ENCODE data around the gene TTLL11. TPM values are rescaled to one million over a fixed set of nuclear protein-coding genes. Genes with fewer than 3 reads are reported as not detected.
A peak's percentile ranks its signal among the peaks of the same experiment; 100 is the strongest.

TTLL11 gene
- total RNA-seq, 2 experiments from 2014 or later = 2.6 to 3.3 TPM

DNA sequence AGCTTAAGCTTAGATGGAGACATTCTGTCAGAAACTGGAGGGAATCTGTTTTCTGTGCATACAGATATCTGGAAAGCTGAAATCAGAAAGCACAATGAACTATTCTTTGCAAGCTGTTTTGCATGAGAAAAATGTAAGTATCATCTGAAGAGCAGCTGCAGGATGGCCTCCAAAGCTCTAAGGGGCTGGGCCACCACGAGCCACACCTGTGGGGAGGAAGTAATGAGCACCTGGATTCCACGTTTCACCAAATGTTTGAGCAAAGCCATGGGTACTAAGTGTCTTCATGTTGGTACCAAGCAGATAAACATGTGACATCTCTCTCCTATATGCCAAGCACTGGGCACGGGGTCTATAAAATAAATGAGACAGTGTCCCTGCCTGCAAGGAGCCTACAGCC, 199.3 kb downstream of the TTLL11 start:
- no peak overlapping the region for H3K4me3 Mint-ChIP-seq
- no peaks in the 10 kb centered on the region for H3K36me3 Mint-ChIP-seq (ENCODE audit: low read depth)
- POLR2A ChIA-PET = no interaction called here

DNA sequence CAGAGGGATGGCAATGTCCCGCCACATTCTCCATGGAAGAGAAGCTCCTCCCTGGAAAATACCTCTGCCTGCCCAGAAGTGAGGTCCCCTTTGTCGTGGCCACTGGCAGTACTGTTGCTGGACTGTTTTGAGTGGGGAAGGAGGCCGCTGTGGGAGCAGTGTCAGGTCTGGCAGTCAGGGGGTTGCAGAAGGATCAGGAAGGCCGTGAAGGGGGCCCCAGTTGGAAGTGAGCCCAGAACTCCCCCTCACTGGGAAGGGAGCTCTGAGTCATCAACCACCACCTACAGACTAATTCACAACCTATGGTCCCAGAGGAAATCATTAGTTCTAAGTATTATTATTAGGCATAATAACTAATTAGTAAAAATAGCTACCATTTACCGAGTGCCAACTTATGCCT, 200.4 kb downstream of the TTLL11 start:
- no peak for DNase-seq
- Mint-ChIP-seq H3K27me3 (ENCODE audit: low read depth) (no peaks in the 10 kb centered on the region), H3K27ac (no peak overlapping the region), H3K4me3 (no peak overlapping the region), H3K36me3 (ENCODE audit: low read depth) (no peaks in the 10 kb centered on the region), H3K9me3 (ENCODE audit: insufficient read depth) (no peaks in the 10 kb centered on the region), H3K4me1 (ENCODE audit: low read depth) (peaks cover 7% of the 10 kb centered on the region)
- CTCF ChIA-PET = no interaction called here
- ATAC-seq = no peak
- POLR2A ChIA-PET = no interaction called here

More for the DNA sequence above, 199.3 kb downstream of the TTLL11 start:
- Mint-ChIP-seq H3K4me1 (ENCODE audit: low read depth) (no peaks in the 10 kb centered on the region), H3K27me3 (ENCODE audit: low read depth) (no peaks in the 10 kb centered on the region), H3K27ac (no peak overlapping the region), H3K9me3 (ENCODE audit: insufficient read depth) (no peaks in the 10 kb centered on the region)
- ATAC-seq = no peak
- CTCF ChIA-PET = no interaction called here
- DNase-seq = no peak

DNA sequence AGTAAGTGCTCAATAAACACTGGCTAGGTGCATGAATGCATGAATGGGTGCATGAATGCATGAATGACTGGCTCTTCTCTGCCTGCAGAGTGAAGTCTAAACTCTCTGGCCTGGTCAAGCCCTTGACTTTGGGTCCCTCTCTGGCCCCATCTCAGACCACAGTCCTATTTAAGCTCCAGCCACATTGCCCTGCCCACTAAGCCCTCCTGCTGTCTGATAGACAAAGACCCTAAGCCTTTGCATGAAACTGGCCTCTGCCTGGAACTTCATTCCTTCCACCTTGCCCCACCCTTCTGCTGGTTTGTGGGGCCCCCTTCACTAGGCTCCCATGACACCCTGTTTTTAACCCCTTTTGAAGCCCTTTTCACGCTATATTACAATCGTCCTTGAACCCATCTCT, 202.4 kb downstream of the TTLL11 start:
- CTCF ChIA-PET = no interaction called here
- no peak for ATAC-seq
- POLR2A ChIA-PET = no interaction called here
- DNase-seq = no peak
- Mint-ChIP-seq H3K4me3 (no peak overlapping the region), H3K27ac (no peak overlapping the region), H3K9me3 (ENCODE audit: insufficient read depth) (no peaks in the 10 kb centered on the region), H3K27me3 (ENCODE audit: low read depth) (no peaks in the 10 kb centered on the region), H3K36me3 (ENCODE audit: low read depth) (no peaks in the 10 kb centered on the region), H3K4me1 (ENCODE audit: low read depth) (peaks cover 19% of the 10 kb centered on the region)

DNA sequence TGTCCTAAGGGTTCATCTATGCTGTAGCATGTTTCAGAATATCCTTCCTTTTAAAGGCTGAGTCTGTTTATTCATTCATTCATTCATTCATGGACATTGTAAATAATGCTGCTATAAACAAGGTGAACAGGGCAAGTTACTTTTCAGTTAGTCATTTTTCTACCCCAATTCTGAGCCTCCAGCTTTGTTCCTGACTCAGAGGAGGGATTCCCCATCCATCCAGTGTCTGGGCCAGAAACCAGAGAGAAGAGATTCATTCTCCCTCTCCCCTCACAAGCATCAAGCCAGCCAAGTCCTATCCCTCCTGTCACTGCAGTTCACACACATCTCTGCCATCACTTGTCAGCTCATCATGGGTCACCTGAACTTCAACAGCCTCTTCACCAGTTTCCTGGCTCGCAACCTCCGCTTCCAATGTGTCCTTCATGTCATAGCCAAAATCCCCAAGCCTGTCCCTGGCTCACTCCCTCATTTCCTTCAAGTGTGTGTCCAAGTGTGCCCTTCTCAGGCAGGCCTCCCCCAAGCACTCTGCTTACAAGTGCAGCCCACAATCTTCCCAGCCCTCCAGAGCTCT, 203.0 kb downstream of the TTLL11 start:
- H3K27me3 Mint-ChIP-seq (ENCODE audit: low read depth) = no peaks in the 10 kb centered on the region
- H3K4me3 Mint-ChIP-seq = no peak overlapping the region
- H3K4me1 Mint-ChIP-seq (ENCODE audit: low read depth) = peaks cover 25% of the 10 kb centered on the region
- no peak for ATAC-seq
- H3K9me3 Mint-ChIP-seq (ENCODE audit: insufficient read depth) = no peaks in the 10 kb centered on the region
- H3K27ac Mint-ChIP-seq = no peak overlapping the region
- no peak for DNase-seq
- POLR2A ChIA-PET = no interaction called here
- H3K36me3 Mint-ChIP-seq (ENCODE audit: low read depth) = no peaks in the 10 kb centered on the region
- CTCF ChIA-PET = no interaction called here

DNA sequence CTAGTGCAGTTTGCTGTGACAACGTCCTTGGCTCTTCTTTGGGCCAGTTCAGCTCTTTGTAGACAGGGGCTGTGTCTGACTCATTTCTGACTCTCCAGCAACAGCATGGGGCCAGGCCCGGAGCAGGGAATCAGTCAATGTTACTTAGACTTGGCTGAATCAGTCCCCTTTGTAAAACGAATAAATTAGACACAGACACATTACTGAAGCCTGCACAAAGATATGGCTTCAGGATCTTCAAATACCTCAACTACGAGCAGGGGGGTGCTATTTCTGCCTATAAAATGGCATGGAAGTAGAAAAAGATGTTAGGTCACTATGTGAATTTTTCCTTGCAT, 204.7 kb downstream of the TTLL11 start:
- Mint-ChIP-seq H3K27me3 (ENCODE audit: low read depth) (no peaks in the 10 kb centered on the region), H3K27ac (no peak overlapping the region), H3K36me3 (ENCODE audit: low read depth) (no peaks in the 10 kb centered on the region), H3K4me1 (ENCODE audit: low read depth) (peaks cover 40% of the 10 kb centered on the region), H3K4me3 (no peak overlapping the region), H3K9me3 (ENCODE audit: insufficient read depth) (no peaks in the 10 kb centered on the region)
- ChIA-PET CTCF (no interaction called here), POLR2A (no interaction called here)
- DNase-seq = no peak
- ATAC-seq = no peak

DNA sequence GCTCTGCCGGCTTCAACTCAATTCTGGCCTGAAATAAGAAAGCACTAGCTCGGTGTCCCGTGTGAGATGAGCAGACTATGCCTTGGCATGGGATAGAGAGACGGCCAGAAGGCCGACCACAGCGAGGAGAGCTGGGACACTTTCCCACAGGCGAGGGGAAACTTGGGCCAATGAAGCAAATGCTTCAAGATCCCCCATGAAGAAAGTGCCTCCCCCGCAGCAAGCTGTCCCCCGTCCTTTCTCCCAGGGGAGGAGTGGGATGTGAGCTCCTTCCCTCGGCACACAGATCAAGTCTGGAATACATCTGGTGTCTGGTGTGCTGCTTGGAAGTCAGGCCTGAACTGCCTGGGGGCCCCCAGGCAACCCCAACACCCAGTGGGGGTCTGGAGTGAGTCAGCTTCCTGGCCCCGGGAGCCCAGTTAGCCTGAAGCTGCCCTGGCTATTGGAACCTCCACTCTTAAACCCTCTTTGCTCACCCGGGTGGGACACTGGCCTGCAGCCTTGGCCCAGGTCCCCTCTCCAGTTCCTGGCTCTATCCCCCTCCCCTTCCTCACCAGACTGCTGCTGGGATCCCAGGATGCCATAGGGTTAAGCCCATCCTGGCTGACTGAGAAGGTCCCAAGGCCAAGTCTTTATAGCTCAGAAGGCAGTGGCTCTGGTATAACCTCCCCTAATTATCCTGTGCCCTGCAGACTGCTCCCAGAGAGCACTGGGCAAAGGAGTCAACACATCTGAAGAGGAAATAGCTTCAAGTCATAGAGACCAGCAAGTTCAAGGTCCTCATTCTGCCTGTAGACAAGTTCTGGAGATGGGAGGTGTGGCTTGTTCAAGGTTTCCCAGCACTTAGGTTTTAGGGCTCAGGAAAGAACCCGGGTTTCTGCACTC, 205.3 kb downstream of the TTLL11 start:
- POLR2A ChIA-PET = interaction anchor here (0.7 kb wide), 1 partner anchor 227 kb away, joined by 3 read pairs; no protein-coding TSS in a partner anchor
- no peak for ATAC-seq
- no peak overlapping the region for H3K27ac Mint-ChIP-seq
- no peak for DNase-seq
- no peaks in the 10 kb centered on the region for H3K9me3 Mint-ChIP-seq (ENCODE audit: insufficient read depth)
- H3K4me1 Mint-ChIP-seq (ENCODE audit: low read depth) = peaks cover 40% of the 10 kb centered on the region
- no peaks in the 10 kb centered on the region for H3K36me3 Mint-ChIP-seq (ENCODE audit: low read depth)
- H3K27me3 Mint-ChIP-seq (ENCODE audit: low read depth) = no peaks in the 10 kb centered on the region
- no peak overlapping the region for H3K4me3 Mint-ChIP-seq
- CTCF ChIA-PET = interaction anchor here (0.9 to 1.1 kb wide), 3 partner anchors 139 to 201 kb away, joined by 3 read pairs; no protein-coding TSS in a partner anchor

DNA sequence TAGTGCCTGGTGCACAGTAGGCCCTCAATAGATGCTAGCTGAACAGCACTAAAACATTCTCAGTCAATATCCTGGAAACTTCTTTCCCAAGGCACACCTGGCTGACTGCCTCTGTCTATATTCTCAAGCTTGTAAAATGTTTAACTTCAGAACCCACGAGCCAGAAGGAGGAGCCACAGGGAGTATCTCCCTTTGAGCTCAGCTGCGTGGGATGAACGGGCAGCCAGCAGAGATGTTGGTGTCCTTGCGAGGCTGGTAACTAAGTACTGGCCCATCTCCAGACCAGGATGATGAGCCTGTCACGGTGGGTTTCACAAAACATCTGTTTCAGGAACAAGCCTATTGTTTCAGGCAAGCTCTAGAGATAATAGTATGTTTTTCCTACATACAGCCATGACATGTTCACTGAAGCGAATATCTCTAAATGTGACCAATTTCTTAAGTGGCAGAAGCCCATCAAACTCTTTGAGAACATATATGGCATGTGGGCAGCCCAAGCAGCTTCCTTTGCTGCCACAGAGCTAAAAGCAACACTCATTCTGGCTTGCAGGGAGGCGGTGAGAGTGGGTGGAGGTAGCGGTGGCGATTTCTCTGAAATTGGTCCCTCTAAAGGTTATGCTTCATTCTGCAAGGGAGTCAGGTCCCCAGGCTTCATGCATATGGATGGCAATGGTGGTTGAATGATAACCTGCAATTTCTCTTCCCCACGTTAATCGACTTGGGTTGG, 206.2 kb downstream of the TTLL11 start:
- DNase-seq (peak; percentile 60), ATAC-seq (peak; percentile 71)
- Mint-ChIP-seq H3K36me3 (ENCODE audit: low read depth) (no peaks in the 10 kb centered on the region), H3K4me3 (no peak overlapping the region), H3K27ac (no peak overlapping the region), H3K9me3 (ENCODE audit: insufficient read depth) (no peaks in the 10 kb centered on the region), H3K27me3 (ENCODE audit: low read depth) (no peaks in the 10 kb centered on the region), H3K4me1 (ENCODE audit: low read depth) (peaks cover 40% of the 10 kb centered on the region)
- ChIA-PET CTCF (interaction anchor here (0.9 to 1.1 kb wide), 3 partner anchors 139 to 200 kb away, joined by 3 read pairs; no protein-coding TSS in a partner anchor), POLR2A (interaction anchor here (0.7 kb wide), 1 partner anchor 228 kb away, joined by 3 read pairs; no protein-coding TSS in a partner anchor)

DNA sequence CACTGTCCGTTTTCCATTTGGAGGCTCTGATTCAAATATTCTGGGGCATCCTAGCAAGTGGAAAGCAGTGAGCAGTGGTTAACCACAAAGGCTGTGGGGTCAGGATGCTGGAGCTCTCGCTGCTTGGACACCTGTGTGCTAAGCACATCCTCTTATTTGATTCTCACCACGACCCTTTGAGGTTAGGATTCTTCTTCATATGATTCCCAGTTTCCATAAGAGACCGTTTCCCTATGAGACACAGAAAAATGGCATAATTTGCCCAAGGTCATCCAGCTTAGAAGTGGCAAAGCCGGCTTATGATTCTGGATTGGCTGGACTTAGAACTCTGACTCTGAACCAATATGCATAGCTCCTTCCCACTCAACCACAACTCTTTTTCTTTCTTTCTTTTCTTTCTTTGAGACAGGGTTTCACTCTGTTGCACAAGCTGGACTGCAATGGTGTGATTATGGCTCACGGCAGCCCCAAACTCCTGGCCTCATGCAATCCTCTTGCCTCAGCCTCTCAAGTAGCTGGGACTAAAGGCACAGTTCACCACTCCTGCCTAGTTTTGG, 207.7 kb downstream of the TTLL11 start:
- H3K4me1 Mint-ChIP-seq (ENCODE audit: low read depth) = peaks cover 40% of the 10 kb centered on the region
- no peaks in the 10 kb centered on the region for H3K36me3 Mint-ChIP-seq (ENCODE audit: low read depth)
- H3K4me3 Mint-ChIP-seq = no peak overlapping the region
- no peak for DNase-seq
- POLR2A ChIA-PET = no interaction called here
- no peak for ATAC-seq
- no peak overlapping the region for H3K27ac Mint-ChIP-seq
- no peaks in the 10 kb centered on the region for H3K9me3 Mint-ChIP-seq (ENCODE audit: insufficient read depth)
- no peaks in the 10 kb centered on the region for H3K27me3 Mint-ChIP-seq (ENCODE audit: low read depth)
- CTCF ChIA-PET = interaction anchor here (0.9 to 1.4 kb wide), 3 partner anchors 22 to 198 kb away, joined by 3 to 5 read pairs (median 3); no protein-coding TSS in a partner anchor

DNA sequence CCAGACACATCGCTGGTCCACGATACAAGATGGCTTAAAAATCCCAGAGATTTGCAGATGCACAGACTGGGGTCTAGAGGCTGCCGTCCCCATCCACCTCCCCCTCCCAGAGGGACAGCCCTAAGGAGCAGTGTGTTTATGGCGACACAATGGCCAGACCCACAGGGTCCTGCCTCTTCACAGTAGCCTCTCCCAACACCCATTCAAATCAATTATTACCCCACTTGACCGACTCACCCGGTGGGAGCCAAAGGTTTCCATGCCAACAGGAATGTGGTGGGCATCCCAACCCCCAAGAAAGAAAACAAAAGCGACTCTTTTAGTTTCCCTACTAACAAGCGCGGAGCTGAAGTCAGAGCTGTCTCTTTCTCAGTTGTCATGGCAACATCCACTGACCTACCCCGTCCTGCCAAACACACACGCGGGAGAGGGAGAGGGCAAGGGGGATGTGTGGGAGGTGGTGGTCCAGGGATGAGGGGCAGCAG, 209.0 kb downstream of the TTLL11 start:
- H3K4me3 Mint-ChIP-seq = no peak overlapping the region
- ChIA-PET CTCF (no interaction called here), POLR2A (no interaction called here)
- no peak overlapping the region for H3K27ac Mint-ChIP-seq
- no peaks in the 10 kb centered on the region for H3K36me3 Mint-ChIP-seq (ENCODE audit: low read depth)
- H3K9me3 Mint-ChIP-seq (ENCODE audit: insufficient read depth) = no peaks in the 10 kb centered on the region
- peaks cover 40% of the 10 kb centered on the region for H3K4me1 Mint-ChIP-seq (ENCODE audit: low read depth)
- no peak for DNase-seq
- ATAC-seq = no peak
- H3K27me3 Mint-ChIP-seq (ENCODE audit: low read depth) = no peaks in the 10 kb centered on the region

DNA sequence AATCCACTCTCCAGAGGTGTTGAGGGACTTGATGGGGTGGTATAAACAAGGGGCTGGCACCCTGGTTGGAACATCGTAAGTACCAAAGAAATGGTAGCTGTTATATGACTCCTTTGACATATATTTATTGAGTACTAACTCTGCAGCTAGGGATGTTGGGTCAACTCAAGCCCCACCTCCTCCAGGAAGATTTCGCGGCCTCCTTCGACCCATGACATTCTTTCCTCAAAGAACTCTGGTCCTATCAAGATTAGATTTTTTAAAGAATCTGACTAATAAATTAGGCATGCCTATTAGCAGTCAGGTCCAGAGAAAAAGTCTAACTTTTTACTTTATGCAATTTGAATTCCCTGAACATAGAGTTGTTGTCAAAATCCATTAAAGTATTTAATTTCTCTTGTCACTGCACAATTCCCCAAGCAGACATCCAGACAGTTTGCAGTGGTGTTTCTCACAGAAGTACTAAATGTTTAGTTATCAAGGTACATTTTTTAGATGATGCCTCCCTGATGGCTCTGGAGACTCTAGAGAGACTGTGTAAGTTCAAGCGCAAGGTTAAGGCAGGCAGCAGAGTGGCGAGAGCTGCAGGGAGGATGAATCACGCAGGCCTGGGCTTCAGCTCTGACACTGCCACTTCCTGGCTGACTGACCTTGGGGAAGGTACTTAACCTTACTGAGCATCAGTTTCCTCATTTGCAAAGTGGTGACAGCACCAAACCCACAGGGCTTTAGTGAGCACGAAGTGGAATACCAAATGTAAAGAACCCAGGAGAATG, 209.6 kb downstream of the TTLL11 start:
- DNase-seq (no peak), ATAC-seq (no peak)
- Mint-ChIP-seq H3K4me3 (no peak overlapping the region), H3K27ac (no peak overlapping the region), H3K9me3 (ENCODE audit: insufficient read depth) (no peaks in the 10 kb centered on the region), H3K27me3 (ENCODE audit: low read depth) (no peaks in the 10 kb centered on the region), H3K36me3 (ENCODE audit: low read depth) (no peaks in the 10 kb centered on the region), H3K4me1 (ENCODE audit: low read depth) (peaks cover 40% of the 10 kb centered on the region)
- ChIA-PET CTCF (no interaction called here), POLR2A (no interaction called here)

DNA sequence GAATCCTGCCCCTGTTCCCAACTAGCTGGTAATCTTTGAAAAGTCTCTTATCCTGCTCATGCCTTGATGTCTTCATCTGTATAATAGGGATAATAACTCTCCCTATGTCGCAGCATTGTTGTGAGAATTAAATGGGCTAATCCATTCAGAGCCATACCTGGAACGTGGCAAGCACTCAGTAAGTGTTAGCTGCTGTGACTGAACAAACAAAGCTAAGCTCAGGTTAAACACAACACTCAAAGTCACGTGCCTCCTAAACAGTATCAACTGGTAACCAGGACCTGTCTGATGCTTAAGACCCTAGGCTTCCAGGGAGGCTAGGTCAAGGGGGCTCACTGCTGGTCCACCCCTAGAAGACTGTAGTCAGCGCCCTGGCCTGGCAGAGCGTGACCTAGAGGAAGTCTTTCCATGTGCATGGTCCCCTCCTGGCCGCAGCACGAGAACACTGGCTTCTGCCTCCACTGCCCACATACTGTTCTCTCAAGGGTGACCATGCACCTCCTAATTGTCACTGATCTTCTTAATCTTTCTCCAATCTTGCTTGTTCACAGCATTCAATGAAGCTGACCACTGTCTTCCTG, 211.1 kb downstream of the TTLL11 start:
- DNase-seq (no peak), ATAC-seq (no peak)
- CTCF ChIA-PET = no interaction called here
- no peaks in the 10 kb centered on the region for H3K36me3 Mint-ChIP-seq (ENCODE audit: low read depth)
- H3K9me3 Mint-ChIP-seq (ENCODE audit: insufficient read depth) = no peaks in the 10 kb centered on the region
- POLR2A ChIA-PET = no interaction called here
- no peak overlapping the region for H3K4me3 Mint-ChIP-seq
- peaks cover 26% of the 10 kb centered on the region for H3K4me1 Mint-ChIP-seq (ENCODE audit: low read depth)
- no peak overlapping the region for H3K27ac Mint-ChIP-seq
- no peaks in the 10 kb centered on the region for H3K27me3 Mint-ChIP-seq (ENCODE audit: low read depth)
